MM.1S (cell line): ENCODE measurements around the gene CCL18.

Experiments
- DNase-seq: peaks from one replicate; pipeline ENCODE4 v3.0.0-alpha.2; 2015
- H2AFZ ChIP-seq: fragments of 300-600 bp; sonication (generic); 2 replicates; pipeline ENCODE4 v1.6.0; 2016; ENCODE audit warnings: antibody characterized with exemption, low read length
- H3F3A ChIP-seq: fragments of 300-600 bp; sonication (generic); 2 replicates; pipeline ENCODE4 v1.6.1; 2016; ENCODE audit warnings: mild to moderate bottlenecking, antibody characterized with exemption, low read length, moderate library complexity, mixed read lengths; ENCODE audit not compliant: insufficient read depth
- H3K27ac ChIP-seq: fragments of 300-600 bp; sonication (generic); 2 replicates; pipeline ENCODE4 v1.5.1; 2016; ENCODE audit warnings: mild to moderate bottlenecking, low read length
- H3K27me3 ChIP-seq: fragments of 300-600 bp; sonication (generic); replicated peaks from 2 replicates; pipeline ENCODE4 v1.6.0; 2016; ENCODE audit warnings: low read length; ENCODE audit not compliant: insufficient read depth
- H3K36me3 ChIP-seq: fragments of 300-600 bp; sonication (generic); replicated peaks from 2 replicates; pipeline ENCODE4 v1.6.1; 2016; ENCODE audit warnings: mild to moderate bottlenecking, low read length, mixed read lengths; ENCODE audit not compliant: insufficient read depth
- H3K4me1 ChIP-seq: fragments of 300-600 bp; sonication (generic); 2 replicates; pipeline ENCODE4 v1.6.1; 2016; ENCODE audit warnings: low read length, mixed read lengths
- H3K4me2 ChIP-seq: fragments of 300-600 bp; sonication (generic); 2 replicates; pipeline ENCODE4 v1.6.0; 2016; ENCODE audit warnings: low read depth, low read length
- H3K4me3 ChIP-seq: fragments of 300-600 bp; sonication (generic); 2 replicates; pipeline ENCODE4 v1.5.1; 2016; ENCODE audit warnings: low read length, mixed read lengths
- H3K79me2 ChIP-seq: fragments of 300-600 bp; sonication (generic); 2 replicates; pipeline ENCODE4 v1.6.1; 2016; ENCODE audit warnings: mixed run types, low read length, mixed read lengths
- H3K9ac ChIP-seq: fragments of 300-600 bp; sonication (generic); 2 replicates; pipeline ENCODE4 v1.6.1; 2016; ENCODE audit warnings: low read length, mixed read lengths
- H3K9me2 ChIP-seq: fragments of 300-600 bp; sonication (generic); replicated peaks from 2 replicates; pipeline ENCODE4 v1.6.1; 2016; ENCODE audit warnings: mild to moderate bottlenecking, low read length, mixed read lengths; ENCODE audit not compliant: insufficient read depth
- H3K9me3 ChIP-seq: fragments of 300-600 bp; sonication (generic); replicated peaks from 2 replicates; pipeline ENCODE4 v1.6.1; 2016; ENCODE audit warnings: mild to moderate bottlenecking, low read length, mixed read lengths; ENCODE audit not compliant: insufficient read depth
- H4K20me1 ChIP-seq: fragments of 300-600 bp; sonication (generic); 2 replicates; pipeline ENCODE4 v1.6.1; 2016; ENCODE audit warnings: mild to moderate bottlenecking, low read length, moderate library complexity, mixed read lengths; ENCODE audit not compliant: insufficient read depth
- EZH2 ChIP-seq: fragments of 300-600 bp; sonication (generic); optimal IDR thresholded peaks from 2 replicates; pipeline ENCODE3; 2017; ENCODE audit warnings: low read depth, mild to moderate bottlenecking, antibody characterized with exemption, low read length, mixed read lengths
- EZH2phosphoT487 ChIP-seq: fragments of 300-600 bp; sonication (generic); IDR thresholded peaks from 2 replicates; pipeline ENCODE4 v1.6.1; 2018; ENCODE audit warnings: antibody characterized with exemption, low read length
- TF ChIP-seq, protein P1 (sequence below): fragments of 300-600 bp; sonication (generic); IDR thresholded peaks from 2 replicates; pipeline ENCODE4 v1.5.1; 2016; ENCODE audit warnings: antibody characterized with exemption, low read length, mixed read lengths

Gene CCL18

DNA sequence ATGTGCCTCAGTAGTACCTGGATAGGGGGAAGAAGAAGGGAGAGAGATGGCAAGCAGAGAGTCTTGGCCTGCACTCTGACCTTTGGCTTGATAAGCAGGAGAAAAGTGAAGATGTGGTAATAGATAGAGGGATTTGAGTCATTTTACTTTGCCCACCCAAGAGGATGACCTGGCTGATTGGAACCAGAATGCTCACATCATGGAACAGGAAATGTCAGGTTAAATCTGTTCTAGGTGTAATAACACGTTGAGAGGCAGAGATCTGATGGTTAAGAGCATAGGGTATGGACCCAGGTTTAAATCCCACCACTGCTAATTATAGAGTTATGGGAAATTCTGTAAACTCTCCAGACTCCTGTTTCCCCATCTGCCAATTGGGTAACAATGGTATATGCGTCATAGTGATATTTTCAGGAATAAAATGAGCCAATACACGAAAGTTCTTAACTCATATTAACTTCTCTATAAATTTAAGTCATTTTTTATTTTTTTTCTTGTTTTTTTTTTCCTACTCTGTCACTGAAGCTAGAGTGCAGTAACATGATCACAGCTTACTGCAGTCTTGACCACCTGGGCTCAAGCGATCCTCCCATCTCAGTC, 8.1 kb upstream of the CCL18 start:
- DNase-seq = no peak
- Histone ChIP-seq H3K9ac (no peak overlapping the region), H4K20me1 (no peaks in the 10 kb centered on the region), H3K4me3 (no peak overlapping the region), H3K27me3 (no peaks in the 10 kb centered on the region), H2AFZ (no peak overlapping the region), H3K27ac (no peak overlapping the region), H3K9me2 (no peaks in the 10 kb centered on the region), H3F3A (no peaks in the 10 kb centered on the region), H3K4me2 (no peak overlapping the region), H3K79me2 (no peaks in the 10 kb centered on the region), H3K4me1 (no peaks in the 10 kb centered on the region), H3K9me3 (no peaks in the 10 kb centered on the region), H3K36me3 (no peaks in the 10 kb centered on the region)
- TF ChIP-seq, protein P1, sequence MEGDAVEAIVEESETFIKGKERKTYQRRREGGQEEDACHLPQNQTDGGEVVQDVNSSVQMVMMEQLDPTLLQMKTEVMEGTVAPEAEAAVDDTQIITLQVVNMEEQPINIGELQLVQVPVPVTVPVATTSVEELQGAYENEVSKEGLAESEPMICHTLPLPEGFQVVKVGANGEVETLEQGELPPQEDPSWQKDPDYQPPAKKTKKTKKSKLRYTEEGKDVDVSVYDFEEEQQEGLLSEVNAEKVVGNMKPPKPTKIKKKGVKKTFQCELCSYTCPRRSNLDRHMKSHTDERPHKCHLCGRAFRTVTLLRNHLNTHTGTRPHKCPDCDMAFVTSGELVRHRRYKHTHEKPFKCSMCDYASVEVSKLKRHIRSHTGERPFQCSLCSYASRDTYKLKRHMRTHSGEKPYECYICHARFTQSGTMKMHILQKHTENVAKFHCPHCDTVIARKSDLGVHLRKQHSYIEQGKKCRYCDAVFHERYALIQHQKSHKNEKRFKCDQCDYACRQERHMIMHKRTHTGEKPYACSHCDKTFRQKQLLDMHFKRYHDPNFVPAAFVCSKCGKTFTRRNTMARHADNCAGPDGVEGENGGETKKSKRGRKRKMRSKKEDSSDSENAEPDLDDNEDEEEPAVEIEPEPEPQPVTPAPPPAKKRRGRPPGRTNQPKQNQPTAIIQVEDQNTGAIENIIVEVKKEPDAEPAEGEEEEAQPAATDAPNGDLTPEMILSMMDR = no peak
- TF ChIP-seq EZH2phosphoT487 (no peak), EZH2 (no peak)

DNA sequence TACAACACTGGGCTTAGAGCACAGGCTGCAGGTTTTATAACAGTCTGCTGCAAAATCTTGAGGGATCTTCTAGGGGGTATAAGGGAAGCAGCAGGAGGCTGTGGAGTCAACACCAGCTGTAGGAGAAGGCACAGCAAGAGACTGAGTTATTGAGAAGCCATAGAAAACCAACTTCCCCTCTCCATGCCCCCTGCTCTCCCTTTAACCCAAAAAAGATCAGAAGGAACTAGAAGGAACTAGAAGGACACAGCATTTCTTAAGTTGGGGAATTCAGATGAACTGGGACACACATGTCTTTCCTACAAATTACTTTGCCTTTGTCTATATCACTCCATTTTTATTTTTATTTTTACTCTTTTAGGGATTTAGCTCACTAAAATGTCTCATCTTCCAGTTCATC, 6.2 kb upstream of the CCL18 start:
- no peaks in the 10 kb centered on the region for H3K4me1 ChIP-seq
- H3K9me3 ChIP-seq = no peaks in the 10 kb centered on the region
- TF ChIP-seq, protein P1 = no peak
- no peak for TF ChIP-seq EZH2
- TF ChIP-seq EZH2phosphoT487 = no peak
- no peak overlapping the region for H3K4me2 ChIP-seq
- H4K20me1 ChIP-seq = no peaks in the 10 kb centered on the region
- H3K79me2 ChIP-seq = no peaks in the 10 kb centered on the region
- H3K9ac ChIP-seq = no peak overlapping the region
- H3K27ac ChIP-seq = no peak overlapping the region
- H3K27me3 ChIP-seq = no peaks in the 10 kb centered on the region
- H3K4me3 ChIP-seq = no peak overlapping the region
- DNase-seq = no peak
- H3K9me2 ChIP-seq = no peaks in the 10 kb centered on the region
- no peaks in the 10 kb centered on the region for H3F3A ChIP-seq
- no peak overlapping the region for H2AFZ ChIP-seq
- H3K36me3 ChIP-seq = no peaks in the 10 kb centered on the region

DNA sequence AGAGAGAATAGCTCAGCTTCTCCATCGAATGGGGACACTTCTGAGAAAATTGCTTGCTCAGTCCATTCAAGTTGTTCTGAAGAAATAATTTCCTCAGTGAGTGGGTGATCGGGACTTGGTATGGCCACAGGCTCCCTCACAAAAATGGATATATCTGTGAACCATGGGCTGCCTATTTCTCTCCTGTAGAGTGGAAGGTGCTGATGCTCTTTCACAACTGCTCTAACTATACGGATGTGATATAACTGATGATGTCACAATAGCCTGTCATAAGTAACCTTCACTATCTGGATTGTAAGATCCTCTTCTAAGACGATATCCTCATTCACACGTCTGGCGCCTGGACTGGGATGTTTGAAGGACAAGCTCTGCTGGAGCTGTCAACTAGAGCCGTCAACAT, 4.7 kb upstream of the CCL18 start:
- no peaks in the 10 kb centered on the region for H3K36me3 ChIP-seq
- H3K9me3 ChIP-seq = no peaks in the 10 kb centered on the region
- no peak overlapping the region for H3K27ac ChIP-seq
- no peak overlapping the region for H3K9ac ChIP-seq
- TF ChIP-seq EZH2phosphoT487 (no peak), EZH2 (no peak)
- TF ChIP-seq, protein P1 = no peak
- H2AFZ ChIP-seq = no peak overlapping the region
- H4K20me1 ChIP-seq = no peaks in the 10 kb centered on the region
- H3K4me1 ChIP-seq = no peaks in the 10 kb centered on the region
- H3K4me3 ChIP-seq = no peak overlapping the region
- no peak overlapping the region for H3K4me2 ChIP-seq
- H3K27me3 ChIP-seq = no peaks in the 10 kb centered on the region
- DNase-seq = no peak
- H3K79me2 ChIP-seq = no peaks in the 10 kb centered on the region
- H3K9me2 ChIP-seq = no peaks in the 10 kb centered on the region
- no peaks in the 10 kb centered on the region for H3F3A ChIP-seq
